CD4-positive, alpha-beta T cell treated with Interleukin-15 for 1 hour (primary cell): ENCODE data around the gene CACTIN.

Source experiments
- DNase-seq: peaks from one replicate; pipeline ENCODE4 v3.0.0-alpha.2; 2020

CACTIN gene

DNA sequence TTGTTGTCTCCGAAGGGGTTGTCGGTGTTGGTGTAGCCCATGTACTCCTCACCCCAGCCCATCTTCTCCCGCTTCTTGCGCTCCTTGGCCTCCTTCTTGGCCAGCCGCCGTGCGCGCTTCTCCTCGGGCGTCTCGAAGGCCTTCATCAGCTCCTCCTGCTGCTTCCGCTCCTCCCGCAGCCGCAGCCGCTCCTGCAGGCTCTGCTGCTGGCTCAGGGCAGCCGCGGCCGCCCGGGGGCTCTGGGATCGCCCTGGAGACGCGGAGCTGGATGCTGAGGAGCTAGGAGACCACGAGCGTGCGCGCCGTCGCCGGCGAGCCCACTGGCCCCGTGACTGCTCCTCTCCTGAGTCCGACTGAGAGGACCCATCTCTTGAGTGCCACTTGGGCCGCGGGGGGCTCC, 2.9 kb downstream of the CACTIN start:
- DNase-seq = no peak

DNA sequence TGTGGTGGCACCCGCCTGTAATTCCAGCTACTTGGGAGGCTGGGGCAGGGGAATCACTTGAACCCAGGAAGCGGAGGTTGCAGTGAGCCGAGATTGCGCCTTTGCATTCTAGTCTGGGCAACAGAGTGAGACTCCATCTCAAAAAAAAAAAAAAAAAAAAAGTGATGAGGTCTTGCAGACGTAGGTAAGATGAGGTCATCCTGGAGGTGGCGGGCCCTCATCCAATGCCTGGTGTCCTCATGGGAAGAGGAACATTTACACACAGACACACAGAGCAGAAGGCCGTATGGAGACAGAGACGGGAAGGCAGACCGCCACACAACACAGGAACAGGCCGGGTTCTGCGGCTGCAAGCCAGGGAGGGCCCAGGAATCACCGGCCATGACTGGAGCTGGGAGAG, 4.4 kb downstream of the CACTIN start:
- no peak for DNase-seq

GRCh38 chr19:3621689-3622088, 4.9 kb downstream of the CACTIN start:
- DNase-seq = no peak

- DNase-seq = no peak
These were observed 5.6 kb downstream of the CACTIN start for GRCh38 chr19:3620817-3621547.

- DNase-seq = no peak
These were observed 6.3 kb downstream of the CACTIN start for GRCh38 chr19:3620145-3620816.

- no peak for DNase-seq
These were observed 7.0 kb downstream of the CACTIN start for GRCh38 chr19:3619631-3620012.

DNA sequence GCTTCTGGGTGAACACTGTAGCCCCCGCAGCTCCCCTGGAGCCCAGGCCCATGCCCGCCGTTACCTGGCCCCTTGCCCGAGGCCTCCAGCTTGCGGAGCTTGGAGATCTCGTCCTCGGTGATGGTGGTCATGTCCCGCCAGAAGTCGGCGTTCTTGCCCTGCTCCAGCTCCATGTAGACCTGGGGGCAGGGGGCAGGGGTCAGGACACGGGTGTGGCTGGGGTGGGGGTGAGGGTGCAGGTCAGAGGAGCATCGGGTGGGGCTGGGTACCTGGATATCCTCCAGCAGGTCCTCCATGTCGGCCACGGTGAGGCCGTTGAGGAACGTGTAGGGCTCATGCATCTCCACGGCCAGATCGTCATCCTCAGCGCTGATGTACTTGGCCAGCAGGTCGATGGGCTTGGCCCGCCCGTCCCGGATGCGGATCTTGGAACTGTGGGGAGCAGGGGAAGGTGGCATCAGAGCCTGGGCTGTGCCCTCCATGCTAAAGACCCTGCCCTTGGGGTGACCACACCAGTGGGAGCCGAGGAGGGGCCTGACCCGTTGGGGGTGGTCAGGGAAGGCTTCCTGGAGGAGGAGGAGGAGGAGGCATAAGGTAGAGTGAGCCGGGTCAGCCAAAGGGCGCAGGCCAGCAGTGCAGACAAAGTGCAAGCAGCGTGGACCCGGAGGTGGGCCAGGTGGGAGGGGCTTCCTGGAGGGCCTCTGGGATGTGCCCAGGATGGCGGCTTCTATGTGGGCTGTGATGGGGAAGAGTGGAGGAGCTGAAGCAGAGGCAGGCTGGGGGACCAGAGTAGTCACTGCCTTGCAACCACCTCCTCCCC, 7.6 kb downstream of the CACTIN start:
- DNase-seq = no peak

DNA sequence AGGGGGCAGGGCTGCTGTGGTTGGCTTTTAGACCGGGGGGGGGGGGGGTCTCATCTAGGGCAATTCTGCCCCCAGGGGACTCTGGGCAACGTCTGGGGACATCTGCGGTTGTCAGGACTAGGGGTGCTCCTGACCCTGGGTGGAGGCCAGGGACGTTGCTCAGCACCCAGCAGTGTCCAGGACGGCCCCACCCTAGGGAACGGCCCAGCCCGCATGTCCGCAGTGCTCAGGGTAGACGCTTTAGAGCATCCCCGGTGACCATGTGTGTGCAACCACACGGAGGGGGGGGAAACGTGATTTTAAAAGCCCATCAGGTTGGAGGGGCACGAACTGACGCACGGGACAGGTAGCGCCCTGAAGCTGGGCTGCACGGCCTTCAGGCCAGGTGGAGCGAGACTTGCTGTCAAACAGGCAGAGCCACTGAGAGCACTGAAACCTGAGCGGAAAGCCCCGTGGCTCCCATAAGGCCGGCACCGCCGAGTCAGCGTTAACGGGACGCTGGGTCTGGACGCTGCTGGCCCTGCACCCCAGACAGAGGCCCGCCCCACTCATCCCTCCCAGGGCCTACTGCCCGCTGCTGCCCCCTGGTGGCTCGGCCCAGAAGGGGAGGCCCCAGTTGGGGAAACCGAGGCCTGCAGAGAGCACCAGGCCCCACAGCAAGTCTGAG, 8.3 kb downstream of the CACTIN start:
- peak; percentile 28 for DNase-seq

DNA sequence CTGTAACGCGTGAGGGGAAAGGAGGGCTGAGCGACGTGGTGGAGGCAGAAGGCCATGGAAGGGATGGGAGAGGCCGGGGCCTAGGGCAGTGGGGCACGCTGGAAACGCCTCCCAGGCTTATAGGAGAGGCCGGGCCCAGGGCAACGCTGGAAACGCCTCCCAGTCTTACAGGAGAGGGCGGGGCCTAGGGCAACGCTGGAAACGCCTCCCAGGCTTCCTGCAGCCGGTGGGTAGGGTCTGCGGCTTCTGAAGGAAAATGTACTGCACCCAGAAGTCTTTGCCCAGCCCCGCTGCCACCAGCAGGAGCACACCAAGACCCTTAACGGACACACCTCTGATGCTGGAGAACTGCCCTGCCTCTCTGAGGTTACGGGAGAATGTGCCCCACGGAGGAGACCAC, 9.1 kb downstream of the CACTIN start:
- DNase-seq = no peak

- DNase-seq = no peak
These were observed 11.0 kb downstream of the CACTIN start for GRCh38 chr19:3615524-3616135.

DNA sequence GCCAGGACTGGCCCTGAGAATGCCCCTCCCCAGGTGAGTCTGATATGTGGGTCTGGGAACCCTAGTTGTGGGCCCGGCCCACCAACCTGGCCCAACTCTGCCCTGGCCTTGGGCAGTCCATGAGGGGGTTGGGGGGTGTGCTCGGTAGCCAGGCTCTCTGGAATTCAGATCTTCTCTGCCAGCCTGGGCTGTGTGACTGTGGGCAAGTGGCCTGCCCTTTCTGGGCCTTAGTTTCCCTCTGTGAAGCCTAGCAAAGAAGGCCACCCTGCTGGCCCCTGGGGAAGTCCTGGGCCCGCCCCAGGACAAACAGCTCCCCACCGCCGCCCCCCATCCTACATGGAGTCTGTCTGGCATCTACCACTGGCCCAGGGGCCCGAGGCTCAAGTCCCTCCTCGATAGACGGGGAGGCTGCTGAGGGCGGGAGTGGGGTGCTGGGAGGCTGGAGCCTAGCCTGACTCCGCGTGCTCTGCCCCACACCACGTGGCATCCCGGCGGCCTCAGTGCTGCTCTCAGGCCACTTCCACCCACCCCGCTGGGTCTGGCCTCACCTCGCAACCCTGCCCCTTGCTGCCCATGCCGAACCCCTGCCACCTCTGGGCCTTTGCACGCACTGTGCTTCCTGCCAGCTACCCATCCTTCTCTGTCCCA, 11.6 kb downstream of the CACTIN start:
- no peak for DNase-seq

GRCh38 chr19:3613818-3614661, 12.6 kb downstream of the CACTIN start:
- DNase-seq = no peak

DNA sequence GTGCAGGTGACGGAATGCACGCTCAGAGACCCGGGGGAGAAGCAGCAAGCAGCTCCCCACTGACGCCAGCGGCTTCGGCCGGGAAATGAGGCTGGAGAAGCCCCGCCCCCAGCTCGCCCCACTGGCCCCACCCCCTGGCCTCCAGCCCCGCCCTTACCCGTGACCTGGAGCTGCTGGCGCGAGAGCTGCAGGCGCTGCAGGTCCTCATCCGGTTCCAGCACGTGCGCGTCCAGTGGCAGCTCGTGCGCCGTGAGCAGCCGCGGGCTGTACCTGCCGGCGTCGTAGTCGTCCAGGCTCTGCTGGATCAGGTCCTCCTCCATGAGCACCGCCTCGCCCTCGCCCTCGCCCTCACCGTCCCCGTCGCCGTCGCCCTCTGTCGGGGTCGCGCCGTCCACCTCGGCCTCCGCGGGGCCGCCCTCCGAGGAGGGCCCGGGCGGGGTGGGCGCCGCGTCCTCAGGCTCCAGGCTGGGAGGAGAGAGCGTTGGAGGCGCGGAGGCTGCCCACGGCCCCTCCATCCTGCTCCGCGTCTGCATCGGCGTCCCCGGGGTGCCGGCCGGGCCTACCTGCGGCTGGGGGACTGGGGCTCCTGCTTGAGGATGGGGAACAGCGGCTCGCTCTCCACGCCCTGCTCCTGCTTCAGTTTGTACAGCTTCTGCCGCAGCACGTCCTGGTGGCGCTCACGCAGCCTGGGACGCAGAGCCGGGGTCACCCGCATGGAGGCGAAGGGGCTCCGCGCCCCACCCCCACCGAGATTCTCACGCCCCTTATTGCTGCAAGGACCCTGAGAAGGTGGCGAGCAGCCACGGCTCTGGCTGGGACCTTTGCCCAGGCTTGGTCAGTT, 13.5 kb downstream of the CACTIN start:
- no peak for DNase-seq

DNA sequence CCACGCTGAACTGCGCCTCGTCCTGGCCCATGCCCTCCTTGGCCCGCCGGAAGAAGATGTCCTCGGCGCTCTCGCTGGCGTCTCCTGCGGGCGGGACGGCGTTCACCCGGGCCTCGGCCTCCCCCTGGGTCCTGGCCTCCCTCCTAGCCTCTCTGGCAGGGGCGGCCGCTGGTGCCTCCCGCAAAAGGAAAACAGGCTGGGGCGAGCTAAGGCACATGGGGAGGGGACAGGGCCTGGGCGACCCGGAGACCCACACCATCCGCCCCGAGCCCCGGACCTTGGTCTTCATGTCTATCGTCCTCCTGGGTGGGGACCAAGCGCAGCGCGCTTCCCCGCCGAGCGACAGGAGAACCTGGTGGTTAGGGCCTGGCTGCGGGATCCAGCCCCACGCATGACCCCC, 14.3 kb downstream of the CACTIN start:
- DNase-seq = no peak

DNA sequence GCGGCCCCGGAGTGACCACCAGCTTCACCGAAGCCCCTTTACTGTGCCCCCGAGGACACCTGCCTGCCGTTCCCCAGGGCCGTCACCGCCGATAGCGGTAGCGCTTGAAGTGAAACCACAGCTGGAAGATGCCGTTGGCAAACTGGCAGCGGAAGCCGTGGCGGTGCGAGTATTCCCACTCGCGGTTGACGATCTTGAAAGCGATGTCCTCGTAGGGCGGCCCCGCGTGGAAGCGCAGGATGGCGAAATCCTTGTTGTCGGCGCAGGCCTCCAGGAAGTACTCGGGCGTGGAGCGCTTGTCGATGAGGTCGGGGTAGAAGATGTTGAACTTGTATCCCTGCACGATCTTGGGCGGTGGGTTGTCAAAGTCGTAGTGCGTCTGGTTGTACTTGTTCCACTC, 14.7 kb downstream of the CACTIN start:
- no peak for DNase-seq

DNA sequence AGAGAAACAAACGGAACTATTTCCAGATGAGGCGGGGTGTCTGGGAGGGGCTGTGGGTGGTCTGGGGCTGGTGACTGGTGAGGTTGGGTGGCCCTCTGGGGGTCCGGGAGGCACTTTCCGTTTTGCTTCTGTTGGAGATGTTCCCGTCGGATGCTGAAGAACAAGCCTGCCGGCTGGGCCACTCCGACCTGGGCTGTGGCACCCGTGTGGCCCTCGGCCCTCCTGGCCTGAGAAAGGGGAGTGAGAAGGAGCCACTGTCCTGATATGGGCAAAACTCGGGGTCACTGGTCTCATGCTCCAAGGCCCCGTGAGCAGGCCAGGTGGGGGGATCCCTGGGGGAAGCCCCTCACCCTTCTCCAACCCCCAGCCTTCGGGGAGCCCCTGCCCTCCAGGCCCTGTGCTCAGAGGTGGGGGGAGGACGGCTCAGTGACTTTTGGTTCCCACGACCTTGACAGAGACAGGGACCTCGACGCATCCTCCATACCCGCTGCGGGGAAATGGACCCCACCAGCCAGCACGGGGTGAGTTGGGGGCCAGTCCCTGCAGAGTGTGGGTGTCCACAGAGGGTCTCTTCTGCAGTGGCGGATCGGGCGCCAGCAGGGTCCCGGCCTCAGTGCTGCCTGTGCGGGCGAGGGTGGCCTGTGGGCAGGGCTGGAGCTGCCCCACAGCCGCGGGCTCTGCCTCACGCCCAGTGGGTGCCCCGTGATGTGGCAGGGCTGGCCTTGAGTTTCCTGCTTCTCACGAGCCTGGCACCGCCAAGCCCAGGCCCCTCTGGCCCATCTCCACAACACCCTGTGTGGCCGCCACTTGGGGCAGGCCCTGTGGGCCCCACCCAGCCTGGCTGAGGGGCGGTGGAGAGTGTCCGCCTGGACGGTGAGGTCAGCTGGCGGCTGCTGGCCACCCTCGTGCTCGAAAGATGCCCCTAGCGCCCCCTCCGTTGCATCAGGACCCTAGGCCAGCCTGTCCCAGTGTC, 15.6 kb downstream of the CACTIN start:
- DNase-seq = no peak

GRCh38 chr19:3609779-3610719, 16.5 kb downstream of the CACTIN start:
- no peak for DNase-seq

DNA sequence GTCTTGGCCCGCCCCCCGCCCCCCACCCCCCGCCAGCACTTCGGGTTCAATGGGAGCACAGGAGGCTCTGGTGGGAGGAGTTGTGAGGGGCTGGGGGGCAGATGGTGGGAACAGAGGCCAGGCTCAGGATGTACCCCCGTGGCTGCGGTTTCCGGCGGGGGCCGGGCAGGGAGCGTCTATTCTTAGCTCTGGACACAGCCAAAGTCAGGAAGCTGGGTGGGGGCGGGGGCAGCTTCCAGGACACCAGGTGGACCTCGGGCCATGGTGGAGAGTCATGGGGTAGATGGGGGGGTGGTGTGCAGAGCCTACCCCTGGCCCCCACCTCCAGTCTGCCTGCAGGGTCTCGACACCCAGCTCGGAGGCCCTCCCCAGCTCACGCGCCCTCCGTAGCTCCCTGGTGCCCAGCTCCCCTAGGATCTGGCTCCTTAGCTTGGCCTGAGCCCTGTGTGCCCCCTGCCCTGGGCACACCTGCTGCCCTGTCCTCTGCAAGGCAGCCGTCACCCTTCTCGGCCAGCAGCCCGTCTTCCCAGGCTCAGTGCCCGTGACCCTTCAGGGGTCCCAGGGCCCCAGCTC, 17.8 kb downstream of the CACTIN start:
- no peak for DNase-seq
